H1 (cell line): ENCODE measurements around the gene CNTN3.

Source experiments
- EZH2 ChIP-seq: fragments of 200-600 bp; sonication (generic); IDR thresholded peaks from 2 replicates; pipeline ENCODE4 v1.7.1; 2012; ENCODE audit warnings: low read depth, mild to moderate bottlenecking, moderate library complexity, low read length, inconsistent platforms; ENCODE audit not compliant: severe bottlenecking
- FOSL1 ChIP-seq: IDR thresholded peaks from 2 replicates; pipeline ENCODE4 v1.6.1; 2011; ENCODE audit warnings: mild to moderate bottlenecking, low read depth, low read length, moderate library complexity; ENCODE audit not compliant: insufficient read depth
- NRF1 ChIP-seq: IDR thresholded peaks from 2 replicates; pipeline ENCODE4 v1.6.1; 2011; ENCODE audit warnings: mild to moderate bottlenecking, low read depth, low read length, improper control_type of control experiment
- POLR2A ChIP-seq, 2 experiments: IDR thresholded peaks; 1 replicate in 1 of 2; 2 replicates in 1 of 2; pipeline ENCODE4 v1.6.1; 2011; ENCODE audit warnings: low read depth in 2 of 2, low read length in 2 of 2, mild to moderate bottlenecking in 2 of 2; ENCODE audit errors: control extremely low read depth in 1 of 2
- RBBP5 ChIP-seq: IDR thresholded peaks from 2 replicates; pipeline ENCODE4 v1.7.1; 2012; ENCODE audit warnings: low read depth, mild to moderate bottlenecking, inconsistent platforms, low read length, moderate library complexity, borderline replicate concordance
- SP1 ChIP-seq: IDR thresholded peaks from 2 replicates; pipeline ENCODE4 v1.6.1; 2011; ENCODE audit warnings: low read depth, low read length
- YY1 ChIP-seq: IDR thresholded peaks from 2 replicates; pipeline ENCODE4 v1.6.1; 2011; ENCODE audit warnings: low read depth, mild to moderate bottlenecking, low read length

DNA sequence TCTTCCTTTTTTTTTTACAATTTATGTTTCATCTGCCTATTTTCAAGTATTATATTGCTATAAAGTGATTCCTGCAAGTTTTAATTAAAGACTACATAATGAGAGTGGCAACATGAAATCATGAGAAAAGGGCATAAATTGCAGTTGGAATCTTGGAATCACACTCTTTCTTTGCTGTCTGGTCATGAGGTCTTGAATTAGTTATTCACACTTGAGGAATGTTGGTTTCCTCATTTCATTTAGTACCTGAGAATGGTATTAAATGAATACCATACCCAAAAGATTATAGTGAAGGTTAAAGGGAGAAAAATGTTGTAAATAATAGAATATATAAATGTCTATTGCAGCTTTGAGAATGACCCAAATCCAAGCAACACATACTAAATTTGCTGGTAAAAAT, 25.8 kb upstream of the CNTN3 start:
- TF ChIP-seq POLR2A (IDR thresholded peaks at IDR 0.05; ENCODE audit: control extremely low read depth in 1 of 2, low read depth in 2 of 2, low read length in 2 of 2) (no peak), FOSL1 (no peak), YY1 (no peak), EZH2 (no peak), RBBP5 (no peak), NRF1 (no peak), SP1 (no peak)
